8988T (cell line): ENCODE data around the gene SORCS3.

Source experiments
- DNase-seq: peaks from one replicate; pipeline ENCODE4 v3.0.0; 2011

SORCS3 gene

DNA sequence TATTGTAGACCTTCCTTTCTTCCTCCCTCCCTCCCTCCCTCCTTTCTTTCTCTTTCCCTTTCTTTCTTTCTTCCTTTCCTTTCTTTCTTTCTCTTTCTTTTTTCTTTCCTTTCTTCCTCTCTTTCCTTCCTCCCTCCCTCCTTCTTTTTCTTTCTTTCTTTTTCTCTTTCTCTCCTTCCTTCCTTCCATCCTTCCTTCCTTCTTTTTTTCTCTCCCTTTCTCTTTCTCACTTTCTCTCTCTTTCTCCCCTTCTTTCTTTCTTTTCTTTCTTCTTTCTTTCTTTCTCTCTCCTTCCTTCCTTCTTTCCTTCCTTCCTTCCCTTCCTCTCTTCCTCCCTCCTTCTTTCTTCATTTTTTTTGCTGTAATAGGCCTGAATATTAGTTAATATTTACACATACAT is 638.0 kb downstream of the SORCS3 start:
- no peak for DNase-seq

- DNase-seq, result no peak
Measured at GRCh38 chr10:105280895-105281294, 639.8 kb downstream of the SORCS3 start.

- DNase-seq, result no peak
Measured at GRCh38 chr10:105284476-105285215, 643.6 kb downstream of the SORCS3 start.

- no peak for DNase-seq
Measured at GRCh38 chr10:105288026-105288425, 646.9 kb downstream of the SORCS3 start.

GRCh38 chr10:105288613-105289012 is 647.5 kb downstream of the SORCS3 start:
- no peak for DNase-seq

GRCh38 chr10:105291571-105291970 is 650.5 kb downstream of the SORCS3 start:
- DNase-seq, result no peak

DNA sequence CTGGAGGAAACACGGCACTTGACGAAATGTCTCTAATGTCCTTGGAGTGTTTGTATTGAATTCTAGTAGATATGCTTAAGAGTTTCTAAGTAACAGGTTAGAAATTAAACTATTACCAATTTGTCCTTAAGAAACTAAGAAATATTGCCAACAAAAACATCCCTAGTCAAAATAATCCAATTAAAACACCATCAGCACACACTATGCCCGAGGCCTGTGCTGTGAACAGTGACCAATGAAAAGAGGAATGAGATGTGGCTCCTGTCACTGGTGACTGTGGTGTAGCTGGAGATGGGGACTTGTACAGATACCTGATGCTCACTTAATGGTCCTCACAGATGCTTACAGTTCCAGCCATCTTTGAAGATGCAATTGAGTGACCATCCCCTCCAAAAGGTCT is 651.1 kb downstream of the SORCS3 start:
- DNase-seq, result no peak
